ENCODE data around the gene SLC9A1. TPM values are rescaled to one million over a fixed set of nuclear protein-coding genes. Genes with fewer than 3 reads are reported as not detected.

The SLC9A1 gene
- total RNA-seq, 1 donor from 2014 or later: 54.6 TPM

- H3K9me3 Mint-ChIP-seq (ENCODE audit: low read depth): no peaks in the 10 kb centered on the region
- peaks cover 50% of the 10 kb centered on the region for H3K4me1 Mint-ChIP-seq (ENCODE audit: low read depth)
- peak overlapping the region; percentile 91 for H3K4me3 Mint-ChIP-seq (ENCODE audit: unreplicated experiment)
- no peaks in the 10 kb centered on the region for H3K27me3 Mint-ChIP-seq (ENCODE audit: low read depth)
- H3K36me3 Mint-ChIP-seq (ENCODE audit: low read depth): no peaks in the 10 kb centered on the region
- no peak for TF ChIP-seq CTCF (IDR thresholded peaks at IDR 0.05)
- no peak for DNase-seq (ENCODE audit: low spot score)
- peak overlapping the region; percentile 96 for H3K27ac Mint-ChIP-seq (ENCODE audit: unreplicated experiment)
Measured at GRCh38 chr1:27154469-27154990, 395 bp downstream of the SLC9A1 start.

- DNase-seq (ENCODE audit: low spot score): no peak
- no peaks in the 10 kb centered on the region for H3K9me3 Mint-ChIP-seq (ENCODE audit: low read depth)
- H3K27ac Mint-ChIP-seq (ENCODE audit: unreplicated experiment): peak overlapping the region; percentile 96
- peak overlapping the region; percentile 91 for H3K4me3 Mint-ChIP-seq (ENCODE audit: unreplicated experiment)
- H3K36me3 Mint-ChIP-seq (ENCODE audit: low read depth): no peaks in the 10 kb centered on the region
- no peak for TF ChIP-seq CTCF (IDR thresholded peaks at IDR 0.05)
- H3K27me3 Mint-ChIP-seq (ENCODE audit: low read depth): no peaks in the 10 kb centered on the region
- peaks cover 56% of the 10 kb centered on the region for H3K4me1 Mint-ChIP-seq (ENCODE audit: low read depth)
Measured at GRCh38 chr1:27153927-27154358, 982 bp downstream of the SLC9A1 start.

- H3K4me1 Mint-ChIP-seq (ENCODE audit: low read depth): peaks cover 60% of the 10 kb centered on the region
- no peaks in the 10 kb centered on the region for H3K9me3 Mint-ChIP-seq (ENCODE audit: low read depth)
- H3K36me3 Mint-ChIP-seq (ENCODE audit: low read depth): no peaks in the 10 kb centered on the region
- peak overlapping the region; percentile 91 for H3K4me3 Mint-ChIP-seq (ENCODE audit: unreplicated experiment)
- H3K27ac Mint-ChIP-seq (ENCODE audit: unreplicated experiment): peak overlapping the region; percentile 96
- no peak for TF ChIP-seq CTCF (IDR thresholded peaks at IDR 0.05)
- no peak for DNase-seq (ENCODE audit: low spot score)
- H3K27me3 Mint-ChIP-seq (ENCODE audit: low read depth): no peaks in the 10 kb centered on the region
Measured at GRCh38 chr1:27153549-27153886, 1.4 kb downstream of the SLC9A1 start.

- no peaks in the 10 kb centered on the region for H3K27me3 Mint-ChIP-seq (ENCODE audit: low read depth)
- H3K4me3 Mint-ChIP-seq (ENCODE audit: unreplicated experiment): peak overlapping the region; percentile 91
- peak overlapping the region; percentile 96 for H3K27ac Mint-ChIP-seq (ENCODE audit: unreplicated experiment)
- H3K36me3 Mint-ChIP-seq (ENCODE audit: low read depth): peaks cover 1% of the 10 kb centered on the region
- no peak for DNase-seq (ENCODE audit: low spot score)
- no peak for TF ChIP-seq CTCF (IDR thresholded peaks at IDR 0.05)
- no peaks in the 10 kb centered on the region for H3K9me3 Mint-ChIP-seq (ENCODE audit: low read depth)
- H3K4me1 Mint-ChIP-seq (ENCODE audit: low read depth): peaks cover 65% of the 10 kb centered on the region
Measured at GRCh38 chr1:27152829-27153548, 1.9 kb downstream of the SLC9A1 start.

GRCh38 chr1:27152004-27152828, 2.7 kb downstream of the SLC9A1 start:
- Mint-ChIP-seq H3K27ac (ENCODE audit: unreplicated experiment) (peak overlapping the region; percentile 96), H3K4me1 (ENCODE audit: low read depth) (peaks cover 66% of the 10 kb centered on the region), H3K36me3 (ENCODE audit: low read depth) (peaks cover 1% of the 10 kb centered on the region), H3K9me3 (ENCODE audit: low read depth) (no peaks in the 10 kb centered on the region), H3K4me3 (ENCODE audit: unreplicated experiment) (peak overlapping the region; percentile 91), H3K27me3 (ENCODE audit: low read depth) (no peaks in the 10 kb centered on the region)
- no peak for TF ChIP-seq CTCF (IDR thresholded peaks at IDR 0.05)
- DNase-seq (ENCODE audit: low spot score): no peak
